ENCODE measurements around the gene TBC1D8. TPM values are rescaled to one million over a fixed set of nuclear protein-coding genes. Genes with fewer than 3 reads are reported as not detected.
A peak's percentile ranks its signal among the peaks of the same experiment; 100 is the strongest.

TBC1D8 gene
- total RNA-seq, 4 donors from 2014 or later = 77.6 to 511 (median 239) TPM

- Histone ChIP-seq H3K36me3 (peaks cover 0 to 31% (median 0%) of the 10 kb centered on the region in 3 donors), H3K27ac (no peak overlapping the region), H3K27me3 (no peaks in the 10 kb centered on the region), H3K4me3 (no peak overlapping the region), H3K9me3 (no peaks in the 10 kb centered on the region), H3K4me1 (peaks cover 0 to 4% (median 0%) of the 10 kb centered on the region in 4 donors)
- DNase-seq = peak in 1 of 3 donors; percentile 8
- TF ChIP-seq CTCF (IDR thresholded peaks at IDR 0.05) (no peak), POLR2A (IDR thresholded peaks at IDR 0.05) (no peak)
Observed at GRCh38 chr2:100980046-100980445, 171.1 kb downstream of the TBC1D8 start.

GRCh38 chr2:100978582-100979191 lies 172.5 kb downstream of the TBC1D8 start:
- TF ChIP-seq CTCF (IDR thresholded peaks at IDR 0.05) (no peak), POLR2A (IDR thresholded peaks at IDR 0.05) (no peak)
- peak in 1 of 3 donors; percentile 47 for DNase-seq
- H3K4me3 ChIP-seq = no peak overlapping the region
- peaks cover 0 to 4% (median 0%) of the 10 kb centered on the region in 4 donors for H3K4me1 ChIP-seq
- H3K9me3 ChIP-seq = no peaks in the 10 kb centered on the region
- no peak overlapping the region for H3K27ac ChIP-seq
- no peaks in the 10 kb centered on the region for H3K27me3 ChIP-seq
- H3K36me3 ChIP-seq = peaks cover 0 to 43% (median 0%) of the 10 kb centered on the region in 3 donors

GRCh38 chr2:100977511-100977910 lies 173.7 kb downstream of the TBC1D8 start:
- TF ChIP-seq CTCF (IDR thresholded peaks at IDR 0.05) (no peak), POLR2A (IDR thresholded peaks at IDR 0.05) (no peak)
- H3K4me3 ChIP-seq = no peak overlapping the region
- H3K27me3 ChIP-seq = no peaks in the 10 kb centered on the region
- H3K27ac ChIP-seq = no peak overlapping the region
- peak in 1 of 3 donors; percentile 34 for DNase-seq
- H3K9me3 ChIP-seq = no peaks in the 10 kb centered on the region
- H3K4me1 ChIP-seq = peaks cover 0 to 4% (median 0%) of the 10 kb centered on the region in 4 donors
- H3K36me3 ChIP-seq = peaks cover 0 to 50% (median 0%) of the 10 kb centered on the region in 3 donors

GRCh38 chr2:100976645-100977391 lies 174.4 kb downstream of the TBC1D8 start:
- no peaks in the 10 kb centered on the region for H3K9me3 ChIP-seq
- H3K36me3 ChIP-seq = peaks cover 0 to 48% (median 0%) of the 10 kb centered on the region in 3 donors
- TF ChIP-seq CTCF (IDR thresholded peaks at IDR 0.05) = no peak
- TF ChIP-seq POLR2A (IDR thresholded peaks at IDR 0.05) = no peak
- H3K4me3 ChIP-seq = no peak overlapping the region
- peaks cover 0 to 4% (median 0%) of the 10 kb centered on the region in 4 donors for H3K4me1 ChIP-seq
- no peaks in the 10 kb centered on the region for H3K27me3 ChIP-seq
- peak in 2 of 3 donors; percentile 36 to 43 for DNase-seq
- no peak overlapping the region for H3K27ac ChIP-seq

GRCh38 chr2:100976061-100976460 lies 175.1 kb downstream of the TBC1D8 start:
- H3K27ac ChIP-seq = no peak overlapping the region
- H3K4me3 ChIP-seq = no peak overlapping the region
- H3K36me3 ChIP-seq = peaks cover 0 to 44% (median 0%) of the 10 kb centered on the region in 3 donors

More at GRCh38 chr2:100976061-100976460, 175.1 kb downstream of the TBC1D8 start:
- Histone ChIP-seq H3K9me3 (no peaks in the 10 kb centered on the region), H3K4me1 (peaks cover 0 to 4% (median 0%) of the 10 kb centered on the region in 4 donors), H3K27me3 (no peaks in the 10 kb centered on the region)
- peak in 1 of 3 donors; percentile 32 for DNase-seq
- TF ChIP-seq POLR2A (IDR thresholded peaks at IDR 0.05) = no peak
- TF ChIP-seq CTCF (IDR thresholded peaks at IDR 0.05) = no peak
